ENCODE measurements around the gene CADM1. TPM values are rescaled to one million over a fixed set of nuclear protein-coding genes. Genes with fewer than 3 reads are reported as not detected.

Gene CADM1
- total RNA-seq, 1 experiment from 2014 or later, result 12.9 TPM

DNA sequence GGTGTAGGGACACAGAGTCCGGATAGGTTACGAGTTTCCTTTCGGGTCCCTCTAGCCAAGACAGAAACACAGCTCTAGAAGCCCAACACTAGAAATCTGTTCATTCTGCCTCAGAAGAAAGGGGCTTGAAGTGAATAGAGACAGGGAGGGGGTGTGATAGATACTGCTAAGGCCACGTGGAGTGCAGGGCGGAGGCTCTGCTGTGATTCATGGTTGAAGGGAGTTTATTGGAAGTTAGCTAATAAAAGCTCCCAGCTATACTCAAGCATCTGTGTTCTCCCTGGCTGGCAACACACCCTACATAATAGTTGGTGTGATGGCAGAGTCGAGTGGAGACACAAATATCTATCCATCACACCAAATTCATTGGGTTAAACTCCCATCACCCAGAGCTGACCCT lies 337.4 kb downstream of the CADM1 start:
- Histone ChIP-seq H3K36me3 (ENCODE audit: insufficient read depth, low read length, poor library complexity, severe bottlenecking) (no peaks in the 10 kb centered on the region), H3K4me1 (ENCODE audit: insufficient read depth, low read length, poor library complexity, severe bottlenecking) (no peaks in the 10 kb centered on the region), H3K27me3 (replicated peaks; ENCODE audit: insufficient read depth, low read depth, low read length, poor library complexity) (no peaks in the 10 kb centered on the region), H3K4me3 (ENCODE audit: low read depth, low read length, poor library complexity, severe bottlenecking) (no peak overlapping the region), H3K27ac (ENCODE audit: low read depth, low read length, poor library complexity, severe bottlenecking) (no peak overlapping the region), H3K9me3 (ENCODE audit: low read depth, low read length, poor library complexity, severe bottlenecking) (no peaks in the 10 kb centered on the region)
- BruUV-seq (replicated peaks), result no TSS peak
- TF ChIP-seq, protein P1, sequence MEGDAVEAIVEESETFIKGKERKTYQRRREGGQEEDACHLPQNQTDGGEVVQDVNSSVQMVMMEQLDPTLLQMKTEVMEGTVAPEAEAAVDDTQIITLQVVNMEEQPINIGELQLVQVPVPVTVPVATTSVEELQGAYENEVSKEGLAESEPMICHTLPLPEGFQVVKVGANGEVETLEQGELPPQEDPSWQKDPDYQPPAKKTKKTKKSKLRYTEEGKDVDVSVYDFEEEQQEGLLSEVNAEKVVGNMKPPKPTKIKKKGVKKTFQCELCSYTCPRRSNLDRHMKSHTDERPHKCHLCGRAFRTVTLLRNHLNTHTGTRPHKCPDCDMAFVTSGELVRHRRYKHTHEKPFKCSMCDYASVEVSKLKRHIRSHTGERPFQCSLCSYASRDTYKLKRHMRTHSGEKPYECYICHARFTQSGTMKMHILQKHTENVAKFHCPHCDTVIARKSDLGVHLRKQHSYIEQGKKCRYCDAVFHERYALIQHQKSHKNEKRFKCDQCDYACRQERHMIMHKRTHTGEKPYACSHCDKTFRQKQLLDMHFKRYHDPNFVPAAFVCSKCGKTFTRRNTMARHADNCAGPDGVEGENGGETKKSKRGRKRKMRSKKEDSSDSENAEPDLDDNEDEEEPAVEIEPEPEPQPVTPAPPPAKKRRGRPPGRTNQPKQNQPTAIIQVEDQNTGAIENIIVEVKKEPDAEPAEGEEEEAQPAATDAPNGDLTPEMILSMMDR (conservative IDR thresholded peaks at IDR 0.05; ENCODE audit: low read depth, low read length), result no peak
- TF ChIP-seq EZH2 (IDR thresholded peaks at IDR 0.05; ENCODE audit: borderline replicate concordance, low read depth, low read length, poor library complexity, severe bottlenecking), result no peak
- intact Hi-C loops (cut with micrococcal nuclease; ENCODE audit: unreplicated experiment), result no loop called here
- no peak for DNase-seq (ENCODE audit: low spot score)
- ChIA-PET POLR2A (ENCODE audit: low non-redundant PET) (no interaction called here), CTCF (no interaction called here)

DNA sequence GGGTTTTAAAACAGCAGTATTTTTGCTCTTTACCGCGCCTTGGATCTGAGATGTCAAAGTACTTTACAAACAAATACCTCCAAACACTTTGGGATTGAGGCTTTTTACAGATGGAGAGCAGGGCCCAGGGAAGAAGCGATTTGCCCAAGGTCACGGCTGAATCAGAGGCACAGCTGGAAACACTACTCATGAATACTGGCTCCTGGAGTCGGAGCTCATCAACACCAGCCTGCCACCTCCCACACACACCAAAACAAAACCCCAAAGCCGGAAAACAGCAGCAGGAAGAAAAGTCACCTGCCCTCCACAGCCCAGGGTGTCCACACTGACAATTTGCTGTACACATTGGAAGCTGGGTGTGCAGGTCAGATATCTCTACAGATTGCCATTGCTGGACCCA lies 339.4 kb downstream of the CADM1 start:
- CTCF ChIA-PET, result no interaction called here
- H3K36me3 ChIP-seq (ENCODE audit: insufficient read depth, low read length, poor library complexity, severe bottlenecking), result no peaks in the 10 kb centered on the region
- no peak overlapping the region for H3K27ac ChIP-seq (ENCODE audit: low read depth, low read length, poor library complexity, severe bottlenecking)
- TF ChIP-seq, protein P1 (conservative IDR thresholded peaks at IDR 0.05; ENCODE audit: low read depth, low read length), result no peak
- no peak for TF ChIP-seq EZH2 (IDR thresholded peaks at IDR 0.05; ENCODE audit: borderline replicate concordance, low read depth, low read length, poor library complexity, severe bottlenecking)
- H3K4me3 ChIP-seq (ENCODE audit: low read depth, low read length, poor library complexity, severe bottlenecking), result no peak overlapping the region
- H3K4me1 ChIP-seq (ENCODE audit: insufficient read depth, low read length, poor library complexity, severe bottlenecking), result no peaks in the 10 kb centered on the region
- POLR2A ChIA-PET (ENCODE audit: low non-redundant PET), result no interaction called here
- H3K9me3 ChIP-seq (ENCODE audit: low read depth, low read length, poor library complexity, severe bottlenecking), result no peaks in the 10 kb centered on the region
- DNase-seq (ENCODE audit: low spot score), result no peak
- no TSS peak for BruUV-seq (replicated peaks)
- intact Hi-C loops (cut with micrococcal nuclease; ENCODE audit: unreplicated experiment), result no loop called here
- H3K27me3 ChIP-seq (replicated peaks; ENCODE audit: insufficient read depth, low read depth, low read length, poor library complexity), result no peaks in the 10 kb centered on the region

DNA sequence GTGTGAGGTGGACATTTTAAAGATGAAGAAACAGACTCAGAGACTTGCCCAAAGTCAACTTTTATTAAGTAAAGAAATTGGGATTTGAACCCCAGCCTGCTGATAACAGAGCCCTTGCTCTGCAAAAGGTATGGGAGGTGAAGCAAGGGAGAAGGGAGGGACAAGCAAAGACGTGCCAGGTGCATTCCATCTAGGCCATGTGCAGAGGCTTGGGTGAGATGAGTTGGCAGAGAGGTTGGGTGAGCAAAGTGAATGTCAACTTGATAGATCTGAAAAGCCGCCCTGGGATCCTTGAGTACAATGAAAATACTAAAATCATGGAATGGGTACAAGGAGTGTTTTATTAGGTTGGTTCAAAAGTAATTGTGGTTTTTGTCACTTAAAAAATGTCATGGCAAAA lies 341.3 kb downstream of the CADM1 start:
- no peak for DNase-seq (ENCODE audit: low spot score)
- no TSS peak for BruUV-seq (replicated peaks)
- intact Hi-C loops (cut with micrococcal nuclease; ENCODE audit: unreplicated experiment), result no loop called here
- Histone ChIP-seq H3K4me1 (ENCODE audit: insufficient read depth, low read length, poor library complexity, severe bottlenecking) (no peaks in the 10 kb centered on the region), H3K36me3 (ENCODE audit: insufficient read depth, low read length, poor library complexity, severe bottlenecking) (no peaks in the 10 kb centered on the region), H3K4me3 (ENCODE audit: low read depth, low read length, poor library complexity, severe bottlenecking) (no peak overlapping the region), H3K27ac (ENCODE audit: low read depth, low read length, poor library complexity, severe bottlenecking) (no peak overlapping the region), H3K27me3 (replicated peaks; ENCODE audit: insufficient read depth, low read depth, low read length, poor library complexity) (no peaks in the 10 kb centered on the region), H3K9me3 (ENCODE audit: low read depth, low read length, poor library complexity, severe bottlenecking) (no peaks in the 10 kb centered on the region)
- ChIA-PET POLR2A (ENCODE audit: low non-redundant PET) (no interaction called here), CTCF (no interaction called here)
- TF ChIP-seq, protein P1 (conservative IDR thresholded peaks at IDR 0.05; ENCODE audit: low read depth, low read length), result no peak
- TF ChIP-seq EZH2 (IDR thresholded peaks at IDR 0.05; ENCODE audit: borderline replicate concordance, low read depth, low read length, poor library complexity, severe bottlenecking), result no peak
